Fibroblast of pulmonary artery (primary cell): ENCODE results near the gene PLEK.

Experiments
- DNase-seq: peaks from one replicate; pipeline ENCODE4 v3.0.0-alpha.2; 2010; ENCODE audit warnings: low read depth
- H3K4me3 ChIP-seq: replicated peaks from 2 replicates; pipeline ENCODE4 v1.5.1; 2011; ENCODE audit warnings: low read depth, mild to moderate bottlenecking, control low read depth, low read length, moderate library complexity
- CTCF ChIP-seq: IDR thresholded peaks from 2 replicates; pipeline ENCODE4 v1.5.1; 2011; ENCODE audit warnings: mild to moderate bottlenecking, control low read depth, low read length, inconsistent platforms; ENCODE audit errors: missing control alignments

PLEK gene

GRCh38 chr2:68383778-68384177 lies 18.7 kb downstream of the PLEK start:
- no peak overlapping the region for H3K4me3 ChIP-seq
- DNase-seq, result no peak
- TF ChIP-seq CTCF, result no peak

- no peak for TF ChIP-seq CTCF
- no peak overlapping the region for H3K4me3 ChIP-seq
- no peak for DNase-seq
These were observed 19.5 kb downstream of the PLEK start for GRCh38 chr2:68384485-68385107.

DNA sequence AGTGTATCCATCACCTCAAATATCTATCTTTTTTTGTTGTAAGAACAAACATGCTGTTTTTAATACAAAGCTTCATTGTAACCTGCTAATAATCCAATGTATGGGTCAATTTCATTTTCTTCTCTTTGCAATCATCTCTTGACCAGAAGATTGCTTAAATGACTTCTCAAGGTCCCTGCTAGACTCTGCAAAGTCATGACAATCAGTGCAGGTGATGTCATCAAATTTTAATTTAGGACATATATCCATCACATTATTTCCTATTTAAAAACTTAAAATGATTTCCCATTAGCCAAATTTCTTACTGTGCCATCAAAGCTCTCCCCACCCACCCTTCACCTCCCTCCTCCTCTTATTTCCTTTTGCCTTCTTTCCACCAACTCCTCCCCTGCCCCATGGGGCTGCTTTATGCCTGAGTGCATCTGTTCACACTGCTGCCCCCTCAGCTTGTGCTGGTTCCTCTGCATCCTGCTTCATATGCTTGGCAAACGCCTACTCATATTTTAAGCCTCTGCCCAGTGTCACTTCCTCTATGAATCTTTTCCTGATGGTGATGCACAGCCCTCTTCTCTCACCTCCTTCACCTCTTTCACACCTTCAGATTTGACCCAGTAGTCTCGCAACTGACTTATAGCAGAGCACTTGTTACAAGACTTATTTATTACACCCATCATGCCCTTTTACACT lies 20.3 kb downstream of the PLEK start:
- no peak for TF ChIP-seq CTCF
- no peak overlapping the region for H3K4me3 ChIP-seq
- DNase-seq, result no peak

- H3K4me3 ChIP-seq, result no peak overlapping the region
- TF ChIP-seq CTCF, result no peak
- no peak for DNase-seq
These were observed 20.8 kb downstream of the PLEK start for GRCh38 chr2:68385907-68386287.

GRCh38 chr2:68386365-68386764 lies 21.3 kb downstream of the PLEK start:
- no peak overlapping the region for H3K4me3 ChIP-seq
- no peak for TF ChIP-seq CTCF
- no peak for DNase-seq

DNA sequence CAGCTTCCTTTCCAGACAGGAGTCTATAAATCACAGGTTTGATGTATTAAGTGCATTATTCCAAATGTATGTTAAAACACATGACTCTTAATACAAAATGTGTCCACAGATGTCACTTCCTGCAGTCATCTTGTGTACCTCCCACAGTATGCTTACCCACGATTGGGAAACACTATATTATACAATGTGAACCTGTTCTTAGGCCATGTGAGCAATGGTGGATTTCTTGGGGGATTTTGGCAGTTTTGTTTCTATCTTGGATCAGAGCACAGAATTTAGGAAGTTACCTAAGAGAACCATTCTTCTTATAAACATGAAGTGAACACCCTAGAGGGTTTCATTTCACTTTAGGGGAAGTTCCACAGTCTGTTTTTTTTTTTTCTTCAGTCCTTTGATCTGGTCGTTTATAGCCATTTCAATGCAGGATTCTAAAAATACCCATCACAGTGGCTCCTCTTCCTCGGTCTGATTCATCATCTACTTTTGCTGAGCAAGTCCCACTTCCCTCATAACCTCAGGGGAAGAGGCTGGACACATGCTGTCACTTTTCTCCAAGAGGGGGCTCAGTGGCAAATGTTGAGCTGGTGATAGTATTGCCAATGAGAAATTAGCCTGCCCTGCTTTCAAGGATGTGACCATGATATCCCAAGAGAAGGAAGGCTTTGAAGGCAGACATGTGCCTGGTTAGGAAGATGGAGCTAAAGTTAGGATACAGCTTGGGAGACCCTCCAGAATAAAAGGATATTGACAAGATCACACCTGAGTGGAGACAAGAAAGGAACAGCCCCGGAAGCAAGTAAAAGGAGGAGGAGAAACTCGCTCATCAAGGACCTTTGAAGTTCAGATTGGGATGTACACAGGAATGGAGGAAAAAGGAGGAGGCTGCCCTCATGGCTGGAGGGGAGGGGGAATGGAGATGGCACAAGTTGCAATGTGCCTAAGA lies 22.6 kb downstream of the PLEK start:
- no peak overlapping the region for H3K4me3 ChIP-seq
- no peak for TF ChIP-seq CTCF
- DNase-seq, result peak; percentile 3
